ENCODE results near the gene MEPE.

GRCh38 chr4:87846226-87846625, 13.5 kb downstream of the MEPE start:
- TF ChIP-seq CTCF (IDR thresholded peaks at IDR 0.05; ENCODE audit: poor library complexity, severe bottlenecking) (no peak), EZH2 (IDR thresholded peaks at IDR 0.05; ENCODE audit: borderline replicate concordance, insufficient read depth, low read length, poor library complexity, severe bottlenecking) (no peak)
